Breast epithelium (tissue), 4 donors: ENCODE measurements around the gene TBC1D9B. TPM values are rescaled to one million over a fixed set of nuclear protein-coding genes. Genes with fewer than 3 reads are reported as not detected.

ENCODE experiments used
- DNase-seq, 2 donors: peaks; one replicate each; pipeline ENCODE4 v3.0.0-alpha.2; 2019; ENCODE audit warnings: low spot score in 2 of 2
- H3K27ac ChIP-seq, 2 donors: fragments of 200-600 bp; sonication (generic) in 1 of 2; one replicate each; pipeline ENCODE4 v1.5.1; 2016 to 2019; ENCODE audit warnings: mild to moderate bottlenecking in 1 of 2
- H3K27me3 ChIP-seq, 2 donors: fragments of 200-600 bp; sonication (generic) in 1 of 2; one replicate each; pipeline versions ENCODE4 v1.5.1 to v1.6.0; 2017 to 2019; ENCODE audit warnings: control low read depth in 1 of 2, mild to moderate bottlenecking in 1 of 2
- H3K36me3 ChIP-seq: fragments of 200-600 bp; one replicate; pipeline ENCODE4 v1.5.1; 2019
- H3K4me1 ChIP-seq, 2 donors: fragments of 200-600 bp; sonication (generic); one replicate each; pipeline ENCODE4 v1.5.1; 2016 to 2019; ENCODE audit warnings: control low read depth in 1 of 2
- H3K4me3 ChIP-seq, 3 donors: fragments of 200-600 bp; sonication (generic); 1 replicate in 2 of 3; 2 replicates in 1 of 3; pipeline ENCODE4 v1.5.1; 2016 to 2019; ENCODE audit warnings: mild to moderate bottlenecking in 3 of 3, moderate library complexity in 2 of 3
- H3K9me3 ChIP-seq, 2 donors: fragments of 200-600 bp; sonication (generic) in 1 of 2; one replicate each; pipeline ENCODE4 v1.5.1; 2016 to 2019; ENCODE audit warnings: control low read depth in 1 of 2
- POLR2A ChIP-seq: fragments of 450-650 bp; IDR thresholded peaks from one replicate; pipeline ENCODE4 v1.6.1; 2016; ENCODE audit warnings: antibody characterized with exemption, mild to moderate bottlenecking, moderate library complexity
- POLR2AphosphoS5 ChIP-seq, 3 donors: sonication (generic); formaldehyde crosslinking; IDR thresholded peaks; one replicate each; pipeline ENCODE4 v1.6.1; 2017; ENCODE audit warnings: antibody characterized with exemption in 3 of 3
- intact Hi-C: fragments of 100-400 bp; cut with DNase I; formaldehyde crosslinking; loops from one replicate; pipeline ENCODE4 v1.15.1; 2023; ENCODE audit warnings: low total_unique reads
- total RNA-seq, 3 donors: library from RNA; depleted of rRNA; stranded (reverse); fragments of >200 nt; gene quantifications; one replicate each; pipeline ENCODE4 v1.1.0, GENCODE V29; 2016
- TF ChIP-seq, protein P1 (sequence below), 3 donors: fragments of 450-650 bp; IDR thresholded peaks; one replicate each; pipeline ENCODE4 v1.5.1; 2016 to 2017; ENCODE audit warnings: antibody characterized with exemption in 3 of 3, mild to moderate bottlenecking in 3 of 3, moderate library complexity in 3 of 3

TBC1D9B gene
- total RNA-seq, 3 donors from 2014 or later, result 73.5 to 143 (median 105) TPM

DNA sequence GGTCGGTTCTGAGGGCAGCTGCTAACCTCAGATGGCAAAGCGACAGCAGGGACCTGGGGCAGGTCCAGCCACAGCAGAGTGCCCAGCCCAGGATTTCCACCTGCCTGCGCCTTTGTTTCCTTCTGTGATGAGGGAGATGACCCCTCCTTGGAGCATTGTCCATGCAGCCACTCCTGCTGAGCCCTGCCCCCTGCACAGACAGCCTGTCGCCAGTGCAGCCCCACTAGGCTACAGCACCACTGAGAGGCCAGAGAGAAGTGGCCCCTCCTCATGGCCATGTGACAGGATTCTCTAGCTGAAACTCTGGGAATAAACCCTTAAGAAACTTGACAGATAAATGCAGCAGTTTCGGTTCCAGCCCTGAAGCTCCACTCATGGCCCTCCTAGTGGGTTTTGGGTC, 38.6 kb downstream of the TBC1D9B start:
- no peaks in the 10 kb centered on the region for H3K9me3 ChIP-seq
- no peaks in the 10 kb centered on the region for H3K4me1 ChIP-seq
- no peaks in the 10 kb centered on the region for H3K27me3 ChIP-seq
- H3K36me3 ChIP-seq, result peaks cover 3% of the 10 kb centered on the region
- H3K27ac ChIP-seq, result no peak overlapping the region
- H3K4me3 ChIP-seq, result no peak overlapping the region
- no peak for TF ChIP-seq POLR2A
- TF ChIP-seq, protein P1, sequence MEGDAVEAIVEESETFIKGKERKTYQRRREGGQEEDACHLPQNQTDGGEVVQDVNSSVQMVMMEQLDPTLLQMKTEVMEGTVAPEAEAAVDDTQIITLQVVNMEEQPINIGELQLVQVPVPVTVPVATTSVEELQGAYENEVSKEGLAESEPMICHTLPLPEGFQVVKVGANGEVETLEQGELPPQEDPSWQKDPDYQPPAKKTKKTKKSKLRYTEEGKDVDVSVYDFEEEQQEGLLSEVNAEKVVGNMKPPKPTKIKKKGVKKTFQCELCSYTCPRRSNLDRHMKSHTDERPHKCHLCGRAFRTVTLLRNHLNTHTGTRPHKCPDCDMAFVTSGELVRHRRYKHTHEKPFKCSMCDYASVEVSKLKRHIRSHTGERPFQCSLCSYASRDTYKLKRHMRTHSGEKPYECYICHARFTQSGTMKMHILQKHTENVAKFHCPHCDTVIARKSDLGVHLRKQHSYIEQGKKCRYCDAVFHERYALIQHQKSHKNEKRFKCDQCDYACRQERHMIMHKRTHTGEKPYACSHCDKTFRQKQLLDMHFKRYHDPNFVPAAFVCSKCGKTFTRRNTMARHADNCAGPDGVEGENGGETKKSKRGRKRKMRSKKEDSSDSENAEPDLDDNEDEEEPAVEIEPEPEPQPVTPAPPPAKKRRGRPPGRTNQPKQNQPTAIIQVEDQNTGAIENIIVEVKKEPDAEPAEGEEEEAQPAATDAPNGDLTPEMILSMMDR (IDR thresholded peaks at IDR 0.05), result no peak
- TF ChIP-seq POLR2AphosphoS5 (IDR thresholded peaks at IDR 0.05), result no peak
- intact Hi-C loops, result no loop called here
- no peak for DNase-seq

DNA sequence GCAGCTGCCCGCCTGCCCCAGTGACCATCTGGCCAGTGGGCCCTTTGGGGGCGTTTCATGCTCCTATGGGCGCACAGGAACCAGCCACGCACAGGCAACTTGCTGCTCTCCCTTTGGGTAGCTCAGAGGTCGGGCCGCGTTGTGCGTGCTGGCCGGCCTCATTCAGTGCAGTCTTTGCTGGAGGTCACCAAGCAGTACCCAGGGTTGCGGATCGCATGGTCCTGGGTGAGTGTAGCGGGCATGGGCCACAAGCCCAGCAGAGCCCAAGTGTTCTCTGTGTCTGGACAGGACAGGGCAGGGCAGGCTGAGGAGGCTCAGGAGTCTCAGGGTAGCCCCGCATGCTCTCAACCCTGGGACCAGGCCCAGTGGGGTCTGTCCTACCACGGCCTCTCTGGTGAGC, 39.2 kb downstream of the TBC1D9B start:
- Histone ChIP-seq H3K27me3 (no peaks in the 10 kb centered on the region), H3K4me1 (no peaks in the 10 kb centered on the region), H3K9me3 (no peaks in the 10 kb centered on the region), H3K36me3 (peaks cover 3% of the 10 kb centered on the region), H3K4me3 (no peak overlapping the region), H3K27ac (no peak overlapping the region)
- TF ChIP-seq POLR2AphosphoS5 (IDR thresholded peaks at IDR 0.05) (no peak), POLR2A (no peak)
- TF ChIP-seq, protein P1 (IDR thresholded peaks at IDR 0.05), result no peak
- intact Hi-C loops, result no loop called here
- DNase-seq, result no peak

DNA sequence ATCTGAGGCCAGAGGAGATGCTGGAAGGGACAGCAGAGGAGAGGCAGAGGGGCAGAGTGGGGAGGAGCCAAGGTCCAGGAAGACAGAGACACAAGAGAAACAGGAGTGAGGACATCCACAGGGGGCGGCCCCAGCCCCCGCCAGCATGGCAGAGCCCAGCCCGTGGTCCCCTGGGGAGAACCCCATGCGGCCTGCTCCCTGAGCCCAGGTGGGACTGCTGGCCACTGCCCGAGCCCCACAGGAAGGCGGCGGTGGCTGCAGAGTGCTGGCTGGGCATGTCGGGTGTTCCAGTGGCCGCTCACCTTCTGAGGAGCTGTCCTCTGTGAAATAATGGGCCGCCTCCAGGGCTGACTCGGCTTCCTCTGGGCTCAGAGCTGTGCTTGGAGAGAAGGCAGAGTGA, 40.2 kb downstream of the TBC1D9B start:
- DNase-seq, result no peak
- peak overlapping the region in 1 of 2 donors; percentile 7 for H3K27ac ChIP-seq
- no peaks in the 10 kb centered on the region for H3K27me3 ChIP-seq
- TF ChIP-seq POLR2A, result no peak
- TF ChIP-seq, protein P1 (IDR thresholded peaks at IDR 0.05), result no peak
- TF ChIP-seq POLR2AphosphoS5 (IDR thresholded peaks at IDR 0.05), result no peak
- H3K4me1 ChIP-seq, result no peaks in the 10 kb centered on the region
- intact Hi-C loops, result no loop called here
- peaks cover 0 to 1% of the 10 kb centered on the region in 2 donors for H3K9me3 ChIP-seq
- H3K36me3 ChIP-seq, result peaks cover 3% of the 10 kb centered on the region
- H3K4me3 ChIP-seq, result no peak overlapping the region

DNA sequence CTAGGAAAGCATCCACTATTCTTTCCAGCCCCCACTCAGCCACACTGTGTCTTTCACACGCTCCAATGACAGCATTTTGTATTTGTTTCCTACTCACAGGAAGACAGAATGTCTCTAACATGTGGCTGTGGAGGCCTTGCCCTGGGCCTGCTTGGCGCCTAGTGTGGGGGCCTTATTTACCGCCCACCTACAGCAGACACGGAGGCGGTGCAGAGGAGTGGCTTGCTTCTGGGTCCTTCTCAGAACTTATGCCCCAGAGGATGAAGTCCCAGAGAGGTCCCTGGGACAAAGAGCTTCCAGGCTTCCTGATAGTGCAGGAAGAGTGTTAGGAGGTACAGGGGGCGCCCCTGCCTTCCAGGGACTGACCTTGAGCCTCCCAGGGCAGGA, 40.6 kb downstream of the TBC1D9B start:
- no peak overlapping the region for H3K4me3 ChIP-seq
- no peak for DNase-seq
- no peak for TF ChIP-seq POLR2AphosphoS5 (IDR thresholded peaks at IDR 0.05)
- no peak for TF ChIP-seq POLR2A
- TF ChIP-seq, protein P1 (IDR thresholded peaks at IDR 0.05), result no peak
- no peaks in the 10 kb centered on the region for H3K27me3 ChIP-seq
- peaks cover 3% of the 10 kb centered on the region for H3K36me3 ChIP-seq
- H3K9me3 ChIP-seq, result peaks cover 0 to 5% of the 10 kb centered on the region in 2 donors
- intact Hi-C loops, result no loop called here
- no peaks in the 10 kb centered on the region for H3K4me1 ChIP-seq
- H3K27ac ChIP-seq, result no peak overlapping the region

DNA sequence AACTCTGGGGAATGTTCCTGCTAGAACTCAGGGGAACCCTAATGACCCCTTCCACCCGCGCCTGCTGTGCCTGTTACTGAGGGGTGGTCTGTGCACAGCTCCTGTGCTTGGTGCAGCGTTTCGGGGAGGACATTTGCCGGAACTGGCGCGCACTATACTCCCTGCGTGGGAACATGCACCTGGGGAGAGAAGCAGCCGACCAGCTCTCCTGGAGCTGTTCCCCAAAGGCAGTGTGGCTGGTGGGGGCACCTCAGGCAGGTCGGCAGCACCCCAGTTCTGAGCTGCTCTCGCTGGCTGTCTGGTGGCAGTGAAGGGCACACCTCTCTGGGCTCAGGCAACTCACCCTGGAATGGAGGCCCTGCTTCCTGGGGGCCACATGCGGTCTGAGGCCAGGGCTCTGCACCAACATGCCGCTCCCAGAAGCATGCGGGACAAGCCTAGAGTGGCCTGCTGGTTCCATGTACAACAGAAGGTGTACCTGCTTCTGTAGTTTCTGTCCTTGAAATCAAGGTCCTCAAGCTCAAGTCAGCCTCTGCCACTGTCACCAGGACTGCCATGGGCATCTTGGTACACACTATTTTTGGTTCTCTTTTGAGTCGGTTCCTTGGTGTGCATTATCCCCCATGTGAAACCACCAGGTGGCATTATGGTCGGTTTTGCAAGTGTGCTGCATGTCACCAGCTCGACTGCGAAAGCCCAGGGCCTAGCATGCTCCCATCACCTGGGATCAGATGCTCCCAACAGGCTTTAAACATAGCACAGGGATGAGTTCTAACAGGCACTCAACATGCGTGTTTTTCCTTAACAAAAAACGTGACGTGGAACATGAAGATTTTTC, 41.2 kb downstream of the TBC1D9B start:
- Histone ChIP-seq H3K4me1 (no peaks in the 10 kb centered on the region), H3K4me3 (no peak overlapping the region), H3K36me3 (peaks cover 3% of the 10 kb centered on the region), H3K27me3 (no peaks in the 10 kb centered on the region), H3K9me3 (peaks cover 0 to 6% of the 10 kb centered on the region in 2 donors), H3K27ac (no peak overlapping the region)
- TF ChIP-seq, protein P1 (IDR thresholded peaks at IDR 0.05), result no peak
- TF ChIP-seq POLR2A (no peak), POLR2AphosphoS5 (IDR thresholded peaks at IDR 0.05) (no peak)
- no peak for DNase-seq
- intact Hi-C loops, result no loop called here
